A204.1 (cell line): ENCODE measurements around the gene LYRM9.
"Not testable (repeated sequence)": the region's sequence is repeated elsewhere in the genome, so short reads cannot be mapped to it uniquely, and the experiment has no call there.

Experiments
- FAIRE-seq: peaks from 2 replicates; lab custom pipeline; 2012; peaks lifted over from hg19 to GRCh38; lab: Jason Lieb, UNC

The LYRM9 gene

GRCh38 chr17:27905447-27906225 is 12.5 kb upstream of the LYRM9 start:
- FAIRE-seq, result no peak

DNA sequence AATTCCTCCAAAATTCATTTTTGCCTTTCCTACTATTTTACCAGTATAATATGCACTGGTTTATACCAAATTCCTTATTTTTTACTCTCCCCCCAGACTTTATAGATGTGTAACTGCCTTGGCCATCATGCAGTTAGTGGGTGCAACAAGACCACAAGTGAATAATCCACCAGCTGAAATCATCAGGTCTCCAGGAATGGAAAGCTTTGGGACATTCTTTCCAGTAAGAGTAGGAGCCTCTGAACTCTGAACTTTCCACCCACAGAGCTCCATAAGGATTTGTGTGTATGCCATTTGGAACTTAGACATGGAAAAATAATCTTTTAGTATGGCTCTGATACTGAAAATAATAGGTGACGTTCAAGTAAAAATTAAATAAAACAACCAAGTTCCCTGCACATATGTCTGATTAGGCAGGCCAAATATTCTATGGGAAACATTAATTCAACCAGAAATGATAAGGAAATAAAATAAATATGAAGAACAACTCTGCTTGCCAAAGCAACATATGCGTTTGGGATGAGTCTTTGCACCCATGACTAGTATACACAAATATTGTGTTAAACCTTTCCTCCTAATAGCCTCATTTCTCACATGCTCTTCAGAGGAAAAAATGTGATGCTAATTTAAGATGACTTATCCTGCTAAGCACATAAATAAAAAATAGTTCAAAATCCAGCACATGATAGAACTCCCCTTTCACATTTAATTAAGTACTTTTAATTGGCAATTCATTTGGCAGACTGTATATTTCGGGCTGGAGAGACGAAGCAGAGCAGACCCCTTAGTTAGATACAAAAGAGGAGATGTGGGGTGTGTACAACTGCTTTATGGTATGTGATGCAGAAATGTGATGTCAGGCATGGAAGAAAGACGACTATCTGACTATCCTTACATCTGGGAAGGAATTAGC is 11.6 kb upstream of the LYRM9 start:
- no peak for FAIRE-seq

GRCh38 chr17:27904114-27904513 is 10.9 kb upstream of the LYRM9 start:
- no peak for FAIRE-seq

- FAIRE-seq, result no peak
Observed at GRCh38 chr17:27899525-27899924, 6.4 kb upstream of the LYRM9 start.

DNA sequence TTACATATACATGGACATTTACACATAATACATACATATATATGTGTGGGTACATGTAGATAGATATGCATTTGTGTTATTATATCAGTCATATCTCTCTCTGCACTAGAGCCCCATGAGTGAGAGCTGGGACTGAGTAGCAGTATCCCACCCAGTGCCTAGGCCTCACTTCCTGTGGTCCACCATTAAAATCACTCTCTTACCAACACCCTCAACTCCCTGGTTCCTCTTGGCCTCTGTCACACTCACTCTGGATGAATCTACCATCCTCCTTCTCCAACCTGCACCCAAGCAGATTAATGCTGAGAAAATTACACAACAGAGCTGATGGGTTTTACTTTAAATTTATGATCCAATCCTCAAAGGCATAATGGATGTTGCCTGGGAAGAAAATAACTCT is 4.9 kb upstream of the LYRM9 start:
- no peak for FAIRE-seq

DNA sequence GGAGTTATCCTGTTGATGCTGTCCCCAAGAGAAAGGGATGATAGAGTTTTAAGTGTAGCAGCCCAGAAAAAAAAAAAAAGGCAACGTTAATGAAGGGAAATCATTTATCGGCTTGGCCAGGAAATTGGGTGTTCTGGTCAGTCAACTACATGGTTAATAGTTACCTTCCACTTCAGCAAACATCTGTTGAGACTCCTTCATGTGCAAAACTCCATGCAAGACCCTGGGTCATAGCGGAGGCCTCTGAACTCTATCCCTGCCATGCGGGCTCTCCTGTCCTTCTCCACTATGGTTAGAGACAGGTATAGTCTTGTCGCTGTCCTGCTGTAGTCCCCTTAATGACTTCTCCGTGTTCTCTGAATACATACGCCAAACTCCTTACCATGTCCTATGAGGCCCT is 3.5 kb upstream of the LYRM9 start:
- FAIRE-seq, result no peak

DNA sequence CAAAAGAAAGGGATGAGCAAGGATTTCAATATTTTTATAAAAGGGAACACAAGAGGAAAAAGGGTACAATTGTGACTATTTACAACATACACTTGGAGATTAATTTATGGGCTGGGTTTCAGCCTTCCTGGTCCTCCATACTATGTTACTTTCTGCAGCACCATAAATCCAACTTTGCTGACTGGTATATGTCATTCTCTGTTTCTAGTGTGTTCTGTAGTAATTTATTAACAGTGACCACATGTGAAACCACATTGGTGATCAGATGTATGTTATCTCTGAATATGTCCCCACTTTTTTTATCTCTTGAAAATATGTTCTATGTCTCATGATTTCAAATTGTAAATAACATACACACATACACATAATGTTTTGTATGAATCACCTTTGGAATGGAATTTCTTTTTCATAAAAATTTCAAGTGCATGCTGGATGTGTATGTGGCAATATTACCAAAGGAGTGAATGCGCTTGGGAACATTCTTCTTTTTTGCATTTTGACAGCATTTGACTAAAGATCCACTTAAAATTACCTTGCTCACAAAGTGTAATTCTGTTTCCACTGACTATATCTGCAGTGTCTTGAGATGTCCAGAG is 2.9 kb upstream of the LYRM9 start:
- FAIRE-seq, result no peak

- FAIRE-seq, result no peak
Observed at GRCh38 chr17:27895123-27895895, 2.1 kb upstream of the LYRM9 start.

GRCh38 chr17:27893841-27894503 is 807 bp upstream of the LYRM9 start:
- no peak for FAIRE-seq

DNA sequence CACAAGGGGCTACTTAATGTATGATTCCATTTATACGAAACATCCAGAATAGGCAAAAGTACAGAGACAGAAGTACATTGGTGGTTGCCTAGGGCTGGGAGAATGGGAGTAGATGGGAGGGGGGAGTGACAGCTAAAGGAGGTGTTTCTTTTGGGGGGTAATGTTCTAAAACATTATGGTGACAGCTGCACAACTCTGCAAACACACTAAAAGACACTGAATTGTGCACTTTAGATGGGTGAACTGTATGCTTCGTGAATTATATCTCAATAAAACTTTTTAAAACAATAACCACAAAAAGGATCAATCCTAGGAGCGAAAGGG is 661 bp downstream of the LYRM9 start:
- FAIRE-seq, result no peak

GRCh38 chr17:27891841-27892240 is 1.3 kb downstream of the LYRM9 start:
- no peak for FAIRE-seq

- FAIRE-seq, result no peak
Observed at GRCh38 chr17:27889711-27890251, 3.4 kb downstream of the LYRM9 start.

GRCh38 chr17:27888945-27889344 is 4.2 kb downstream of the LYRM9 start:
- FAIRE-seq, result no peak

GRCh38 chr17:27888067-27888466 is 5.1 kb downstream of the LYRM9 start:
- no peak for FAIRE-seq

GRCh38 chr17:27886348-27886906 is 6.7 kb downstream of the LYRM9 start:
- not testable (repeated sequence) for FAIRE-seq

- FAIRE-seq, result no peak
Observed at GRCh38 chr17:27882162-27882840, 10.9 kb downstream of the LYRM9 start.

DNA sequence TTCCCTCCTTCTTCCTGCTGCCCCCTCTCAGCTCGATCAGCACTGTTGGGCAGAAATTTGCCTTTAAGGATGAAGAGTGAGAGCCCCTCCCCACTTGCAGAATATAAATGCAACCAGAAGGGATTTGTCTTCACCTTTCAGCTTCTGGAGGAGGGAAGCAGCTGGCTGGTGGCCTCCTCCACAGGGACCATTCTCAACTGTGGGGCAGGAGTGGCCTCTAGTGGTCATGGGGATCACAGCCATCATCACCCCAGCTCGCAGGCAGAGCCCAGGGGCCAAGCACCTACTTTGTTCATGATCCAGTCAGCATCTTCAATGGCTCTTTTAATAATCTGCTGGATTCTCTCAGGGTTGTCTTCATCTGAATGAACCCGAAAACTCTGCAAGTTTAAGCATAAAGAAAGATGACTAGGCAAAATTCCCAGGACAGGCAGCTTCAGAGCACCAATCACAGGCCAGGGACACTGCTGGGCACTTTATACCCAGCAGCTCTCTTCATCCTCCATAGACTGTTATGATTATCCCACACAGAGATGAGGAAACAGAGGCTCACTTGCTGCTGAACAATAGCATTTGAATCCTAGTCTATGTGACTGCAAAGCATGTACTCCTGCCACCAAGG is 13.1 kb downstream of the LYRM9 start:
- peak; percentile 51 for FAIRE-seq

GRCh38 chr17:27878776-27879562 is 14.2 kb downstream of the LYRM9 start:
- FAIRE-seq, result no peak

GRCh38 chr17:27873746-27874145 is 19.4 kb downstream of the LYRM9 start:
- no peak for FAIRE-seq
